GM23338 (cell line): Measurements from ENCODE around the gene AFTPH. TPM values are rescaled to one million over a fixed set of nuclear protein-coding genes. Genes with fewer than 3 reads are reported as not detected.

Experiments
- ATAC-seq: fragments of 200-7000 bp; cut with Tn5 transposase; 3 replicates; pipeline ENCODE4 v1.9.1; 2020
- DNase-seq: peaks from one replicate; pipeline ENCODE4 v3.0.0-alpha.2; 2015; ENCODE audit warnings: low spot score
- H2AFZ ChIP-seq: fragments of 200-600 bp; sonication (generic); 2 replicates; pipeline ENCODE4 v1.8.0; 2016; ENCODE audit warnings: antibody characterized with exemption, mild to moderate bottlenecking, moderate library complexity
- H3F3A ChIP-seq: fragments of 200-600 bp; sonication (generic); replicated peaks from 2 replicates; pipeline ENCODE4 v1.8.0; 2017; ENCODE audit warnings: antibody characterized with exemption, mixed run types, low read depth
- H3K27ac ChIP-seq: fragments of 200-600 bp; sonication (generic); 2 replicates; pipeline ENCODE4 v1.6.1; 2016; ENCODE audit warnings: low read depth
- H3K27me3 ChIP-seq: fragments of 200-600 bp; sonication (generic); 2 replicates; pipeline ENCODE4 v1.8.0; 2016; ENCODE audit warnings: mild to moderate bottlenecking, mixed run types, moderate library complexity; ENCODE audit not compliant: insufficient read depth
- H3K36me3 ChIP-seq: fragments of 200-600 bp; sonication (generic); 2 replicates; pipeline ENCODE4 v1.8.0; 2016; ENCODE audit warnings: mild to moderate bottlenecking; ENCODE audit not compliant: insufficient read depth
- H3K4me1 ChIP-seq: fragments of 200-600 bp; sonication (generic); 2 replicates; pipeline ENCODE4 v1.8.0; 2016; ENCODE audit warnings: mild to moderate bottlenecking, moderate library complexity; ENCODE audit not compliant: insufficient read depth
- H3K4me2 ChIP-seq: fragments of 200-600 bp; sonication (generic); 2 replicates; pipeline ENCODE4 v1.7.1; 2017; ENCODE audit warnings: mixed run types
- H3K4me3 ChIP-seq: fragments of 200-600 bp; sonication (generic); 2 replicates; pipeline ENCODE4 v1.6.1; 2016; ENCODE audit warnings: mixed run types
- H3K79me2 ChIP-seq: fragments of 200-600 bp; sonication (generic); replicated peaks from 2 replicates; pipeline ENCODE4 v1.8.0; 2017; ENCODE audit warnings: mild to moderate bottlenecking; ENCODE audit not compliant: insufficient read depth
- H3K9me2 ChIP-seq: fragments of 200-600 bp; sonication (generic); 2 replicates; pipeline ENCODE4 v1.8.0; 2017; ENCODE audit not compliant: insufficient read depth
- H4K20me1 ChIP-seq: fragments of 200-600 bp; sonication (generic); replicated peaks from 2 replicates; pipeline ENCODE4 v1.8.0; 2017; ENCODE audit warnings: mild to moderate bottlenecking; ENCODE audit not compliant: insufficient read depth
- H3K27ac Mint-ChIP-seq: 2 replicates; pipeline ENCODE4 v1.8.0; 2020; ENCODE audit warnings: inconsistent platforms, mild to moderate bottlenecking, moderate library complexity, mixed read lengths
- H3K27me3 Mint-ChIP-seq: 3 replicates; pipeline ENCODE4 v1.8.0; 2022; ENCODE audit warnings: low read depth, mild to moderate bottlenecking, moderate library complexity, mixed read lengths, inconsistent platforms; ENCODE audit not compliant: insufficient read depth, poor library complexity
- H3K36me3 Mint-ChIP-seq: 3 replicates; pipeline ENCODE4 v1.8.0; 2021; ENCODE audit warnings: low read depth, mild to moderate bottlenecking, inconsistent platforms, moderate library complexity, mixed read lengths
- H3K4me1 Mint-ChIP-seq: 3 replicates; pipeline ENCODE4 v1.8.0; 2020; ENCODE audit warnings: mild to moderate bottlenecking, inconsistent platforms, mixed read lengths
- H3K4me3 Mint-ChIP-seq: 3 replicates; pipeline ENCODE4 v1.8.0; 2021; ENCODE audit warnings: moderate library complexity, mild to moderate bottlenecking, inconsistent platforms, mixed read lengths
- H3K9me3 Mint-ChIP-seq: 3 replicates; pipeline ENCODE4 v1.8.0; 2020; ENCODE audit warnings: moderate library complexity, mild to moderate bottlenecking, inconsistent platforms, mixed read lengths
- CREB1 ChIP-seq: fragments of 250-450 bp; sonication (Bioruptor Pico); IDR thresholded peaks from 2 replicates; pipeline ENCODE4 v1.5.0; 2020; ENCODE audit warnings: low read depth, mild to moderate bottlenecking, moderate library complexity
- CTCF ChIP-seq, 2 experiments: fragments of 200-600 bp in 1 of 2; sonication (generic) in 1 of 2; conservative IDR thresholded peaks; 2 replicates each; pipeline versions ENCODE4 v1.5.1 to v1.6.1; 2016 to 2017; ENCODE audit warnings: antibody characterized with exemption in 2 of 2, low read depth in 2 of 2, mild to moderate bottlenecking in 2 of 2, moderate library complexity in 1 of 2
- ETS1 ChIP-seq: IDR thresholded peaks from 2 replicates; pipeline ENCODE4 v1.6.1; 2016; ENCODE audit warnings: antibody characterized with exemption
- EZH2 ChIP-seq: fragments of 200-600 bp; sonication (generic); IDR thresholded peaks from one replicate; pipeline ENCODE4 v1.8.0; 2017; ENCODE audit warnings: antibody characterized with exemption, mild to moderate bottlenecking, low read depth; ENCODE audit not compliant: unreplicated experiment
- EZH2phosphoT487 ChIP-seq: fragments of 200-600 bp; sonication (generic); IDR thresholded peaks from one replicate; pipeline ENCODE4 v1.8.1; 2018; ENCODE audit warnings: antibody characterized with exemption; ENCODE audit not compliant: unreplicated experiment
- JUNB ChIP-seq: IDR thresholded peaks from one replicate; pipeline ENCODE4 v1.6.1; 2016; ENCODE audit warnings: antibody characterized with exemption; ENCODE audit not compliant: unreplicated experiment
- NANOG ChIP-seq: IDR thresholded peaks from 2 replicates; pipeline ENCODE4 v1.6.1; 2016; ENCODE audit warnings: antibody characterized with exemption, borderline replicate concordance
- POLR2AphosphoS5 ChIP-seq: IDR thresholded peaks from 2 replicates; pipeline ENCODE4 v1.6.1; 2016; ENCODE audit warnings: antibody characterized with exemption, low read depth
- REST ChIP-seq: IDR thresholded peaks from one replicate; pipeline ENCODE4 v1.6.1; 2018; ENCODE audit warnings: antibody characterized with exemption; ENCODE audit not compliant: unreplicated experiment
- STAT1 ChIP-seq: IDR thresholded peaks from one replicate; pipeline ENCODE4 v1.6.1; 2016; ENCODE audit warnings: antibody characterized with exemption; ENCODE audit not compliant: unreplicated experiment
- ZNF114 ChIP-seq: fragments of 250-450 bp; sonication (Bioruptor Pico); IDR thresholded peaks from 2 replicates; pipeline ENCODE4 v1.5.0; 2020; ENCODE audit warnings: mild to moderate bottlenecking, moderate library complexity
- ZNF462 ChIP-seq: fragments of 250-450 bp; sonication (Bioruptor Pico); IDR thresholded peaks from 2 replicates; pipeline ENCODE4 v1.5.0; 2020; ENCODE audit warnings: mild to moderate bottlenecking, moderate library complexity
- polyA plus RNA-seq: library from polyadenylated mRNA; unstranded; fragments of >200 nt; fragmentation: Nextera tagmentation; extraction: Ambion mirVana; gene quantifications from 2 replicates; pipeline ENCODE4 v1.2.1, GENCODE V29; 2016
- total RNA-seq: library from RNA; depleted of rRNA; stranded (reverse); fragments of >200 nt; shearing (Covaris generic); gene quantifications from 2 replicates; pipeline ENCODE4 v1.2.3, GENCODE V29; 2014

AFTPH gene
- total and polyA plus RNA-seq, 2 experiments from 2014 or later = 14.9 to 20.6 TPM

- TF ChIP-seq ZNF462 (CRISPR knock-in tag) = no peak
- no peak for TF ChIP-seq CREB1 (CRISPR knock-in tag)
- TF ChIP-seq STAT1 = no peak
- TF ChIP-seq EZH2phosphoT487 = no peak
Observed at GRCh38 chr2:64623242-64623850, 99.2 kb downstream of the AFTPH start (continued).

GRCh38 chr2:64624108-64624610 is 100.0 kb downstream of the AFTPH start:
- peaks cover 26% of the 10 kb centered on the region for H3K4me1 ChIP-seq
- no peaks in the 10 kb centered on the region for H3K27me3 ChIP-seq
- H3K9me2 ChIP-seq = no peaks in the 10 kb centered on the region
- Mint-ChIP-seq H3K27me3 (peaks cover 9% of the 10 kb centered on the region), H3K27ac (no peak overlapping the region; the same call in 1 of the 2 replicates), H3K4me1 (peaks cover 42% of the 10 kb centered on the region), H3K9me3 (no peaks in the 10 kb centered on the region), H3K4me3 (no peak overlapping the region), H3K36me3 (no peaks in the 10 kb centered on the region)
- no peaks in the 10 kb centered on the region for H3F3A ChIP-seq
- ATAC-seq = no peak
- no peaks in the 10 kb centered on the region for H3K79me2 ChIP-seq
- H3K36me3 ChIP-seq = no peaks in the 10 kb centered on the region
- no peak overlapping the region for H3K27ac ChIP-seq
- no peak for DNase-seq
- no peak overlapping the region for H3K4me3 ChIP-seq
- H3K4me2 ChIP-seq = no peak overlapping the region
- no peak overlapping the region for H2AFZ ChIP-seq
- no peaks in the 10 kb centered on the region for H4K20me1 ChIP-seq
- TF ChIP-seq ETS1 (no peak), CREB1 (CRISPR knock-in tag) (no peak), EZH2phosphoT487 (no peak), JUNB (no peak), REST (no peak), CTCF (conservative IDR thresholded peaks at IDR 0.05; ENCODE audit: low read depth in 2 of 2) (no peak), STAT1 (no peak), EZH2 (no peak), POLR2AphosphoS5 (no peak), ZNF114 (CRISPR knock-in tag) (no peak), NANOG (no peak)
